Esophagus (tissue), 2 donors: ENCODE data around the gene PNKD. TPM values are rescaled to one million over a fixed set of nuclear protein-coding genes. Genes with fewer than 3 reads are reported as not detected.

Experiments used
- H3K27ac ChIP-seq, 2 donors: one replicate each; pipeline ENCODE4 v1.5.1; 2013; ENCODE audit warnings: low read depth in 2 of 2, mild to moderate bottlenecking in 2 of 2, inconsistent platforms in 1 of 2, low read length in 1 of 2, moderate library complexity in 1 of 2
- H3K27me3 ChIP-seq, 2 donors: one replicate each; pipeline ENCODE4 v1.6.1; 2013; ENCODE audit warnings: low read length in 2 of 2, control low read depth in 1 of 2, mild to moderate bottlenecking in 1 of 2; ENCODE audit not compliant: insufficient read depth in 2 of 2, control insufficient read depth in 1 of 2
- H3K36me3 ChIP-seq, 2 donors: one replicate each; pipeline ENCODE4 v1.6.1; 2013; ENCODE audit warnings: low read length in 1 of 2; ENCODE audit not compliant: control insufficient read depth in 2 of 2, insufficient read depth in 2 of 2
- H3K4me1 ChIP-seq, 2 donors: one replicate each; pipeline ENCODE4 v1.6.1; 2013; ENCODE audit warnings: low read length in 1 of 2; ENCODE audit not compliant: control insufficient read depth in 2 of 2, insufficient read depth in 2 of 2
- H3K4me3 ChIP-seq, 2 donors: one replicate each; pipeline ENCODE4 v1.5.1; 2013; ENCODE audit warnings: low read length in 2 of 2, mild to moderate bottlenecking in 2 of 2, low read depth in 1 of 2, moderate library complexity in 1 of 2
- H3K9me3 ChIP-seq, 2 donors: one replicate each; pipeline ENCODE4 v1.6.1; 2013; ENCODE audit warnings: mild to moderate bottlenecking in 2 of 2, low read depth in 1 of 2, low read length in 1 of 2, moderate library complexity in 1 of 2; ENCODE audit not compliant: control insufficient read depth in 2 of 2, insufficient read depth in 1 of 2
- WGBS, 2 donors: extraction: QIAGEN DNeasy Blood & Tissue Kit; methylation state at CpG; one replicate each; pipeline ENCODE4 v1.1.7; 2013; 5-methylcytosine and 5-hydroxymethylcytosine counted together
- polyA plus RNA-seq, 2 donors: library from polyadenylated mRNA; stranded (reverse); fragments of 200-250 nt; gene quantifications; one replicate each; pipeline ENCODE4 v1.2.3, GENCODE V29; 2013
- donor health status: healthy with polysubstance abuse.
- donor health status: Bipolar disorder and iron deficiency.

Gene PNKD
- polyA plus RNA-seq, 2 donors, result 50.1 to 54.9 TPM

GRCh38 chr2:218344755-218345417, 74.6 kb downstream of the PNKD start:
- no peaks in the 10 kb centered on the region for H3K36me3 ChIP-seq
- H3K27me3 ChIP-seq, result no peaks in the 10 kb centered on the region
- no peak overlapping the region for H3K4me3 ChIP-seq
- H3K4me1 ChIP-seq, result peaks cover 6 to 9% of the 10 kb centered on the region in 2 donors
- 95% methylated on average over 22 of the region's 22 CpGs for WGBS, 2 donors
- H3K9me3 ChIP-seq, result peaks cover 0 to 2% of the 10 kb centered on the region in 2 donors
- H3K27ac ChIP-seq, result no peak overlapping the region

GRCh38 chr2:218345491-218346236, 75.3 kb downstream of the PNKD start:
- 81 to 83% methylated on average over 12 of the region's 12 CpGs for WGBS, 2 donors
- peaks cover 0 to 2% of the 10 kb centered on the region in 2 donors for H3K9me3 ChIP-seq
- H3K36me3 ChIP-seq, result no peaks in the 10 kb centered on the region
- H3K4me3 ChIP-seq, result no peak overlapping the region
- H3K27me3 ChIP-seq, result no peaks in the 10 kb centered on the region
- peaks cover 6 to 9% of the 10 kb centered on the region in 2 donors for H3K4me1 ChIP-seq
- no peak overlapping the region for H3K27ac ChIP-seq

GRCh38 chr2:218347172-218347571, 76.9 kb downstream of the PNKD start:
- WGBS, 2 donors, result 78 to 91% methylated on average over 5 of the region's 5 CpGs
- Histone ChIP-seq H3K4me3 (no peak overlapping the region), H3K27ac (no peak overlapping the region), H3K36me3 (no peaks in the 10 kb centered on the region), H3K9me3 (peaks cover 2 to 3% of the 10 kb centered on the region in 2 donors), H3K27me3 (no peaks in the 10 kb centered on the region), H3K4me1 (peaks cover 6 to 9% of the 10 kb centered on the region in 2 donors)

GRCh38 chr2:218354045-218354444, 83.7 kb downstream of the PNKD start:
- H3K4me1 ChIP-seq, result no peaks in the 10 kb centered on the region
- WGBS, 2 donors, result 88 to 91% methylated on average over 14 of the region's 14 CpGs
- H3K27me3 ChIP-seq, result no peaks in the 10 kb centered on the region
- H3K27ac ChIP-seq, result no peak overlapping the region
- H3K4me3 ChIP-seq, result no peak overlapping the region
- H3K9me3 ChIP-seq, result peaks cover 2 to 3% of the 10 kb centered on the region in 2 donors
- no peaks in the 10 kb centered on the region for H3K36me3 ChIP-seq

- Histone ChIP-seq H3K27ac (no peak overlapping the region), H3K27me3 (no peaks in the 10 kb centered on the region), H3K9me3 (peaks cover 0 to 3% of the 10 kb centered on the region in 2 donors), H3K36me3 (no peaks in the 10 kb centered on the region), H3K4me3 (no peak overlapping the region), H3K4me1 (no peaks in the 10 kb centered on the region)
- 77 to 81% methylated on average over 20 of the region's 20 CpGs for WGBS, 2 donors
Observed at GRCh38 chr2:218354850-218355443, 84.6 kb downstream of the PNKD start.

- Histone ChIP-seq H3K27ac (no peak overlapping the region), H3K4me3 (no peak overlapping the region), H3K36me3 (no peaks in the 10 kb centered on the region), H3K4me1 (no peaks in the 10 kb centered on the region), H3K9me3 (no peaks in the 10 kb centered on the region), H3K27me3 (no peaks in the 10 kb centered on the region)
- WGBS, 2 donors, result 61 to 64% methylated on average over 17 of the region's 17 CpGs
Observed at GRCh38 chr2:218357236-218358177, 87.2 kb downstream of the PNKD start.

GRCh38 chr2:218360453-218360852, 90.1 kb downstream of the PNKD start:
- H3K27ac ChIP-seq, result no peak overlapping the region
- no peaks in the 10 kb centered on the region for H3K27me3 ChIP-seq
- no peaks in the 10 kb centered on the region for H3K36me3 ChIP-seq
- no peak overlapping the region for H3K4me3 ChIP-seq
- 90 to 92% methylated on average over 4 of the region's 4 CpGs for WGBS, 2 donors
- no peaks in the 10 kb centered on the region for H3K9me3 ChIP-seq
- H3K4me1 ChIP-seq, result no peaks in the 10 kb centered on the region

- no peak overlapping the region for H3K4me3 ChIP-seq
- 88 to 91% methylated on average over 8 of the region's 8 CpGs for WGBS, 2 donors
Observed at GRCh38 chr2:218362606-218363005, 92.3 kb downstream of the PNKD start.

GRCh38 chr2:218363736-218364135, 93.4 kb downstream of the PNKD start:
- no peak overlapping the region for H3K27ac ChIP-seq
- WGBS, 2 donors, result 83 to 88% methylated on average over 3 of the region's 3 CpGs

More at GRCh38 chr2:218362606-218363005, 92.3 kb downstream of the PNKD start:
- H3K27me3 ChIP-seq, result no peaks in the 10 kb centered on the region
- H3K27ac ChIP-seq, result no peak overlapping the region
- H3K9me3 ChIP-seq, result peaks cover 2 to 3% of the 10 kb centered on the region in 2 donors
- H3K36me3 ChIP-seq, result no peaks in the 10 kb centered on the region
- H3K4me1 ChIP-seq, result no peaks in the 10 kb centered on the region

More at GRCh38 chr2:218363736-218364135, 93.4 kb downstream of the PNKD start:
- no peaks in the 10 kb centered on the region for H3K4me1 ChIP-seq
- no peak overlapping the region for H3K4me3 ChIP-seq
- H3K36me3 ChIP-seq, result no peaks in the 10 kb centered on the region
- peaks cover 2 to 3% of the 10 kb centered on the region in 2 donors for H3K9me3 ChIP-seq
- no peaks in the 10 kb centered on the region for H3K27me3 ChIP-seq
